NCI-H2227 (cell line): ENCODE results near the gene TNPO3.
"Not testable (repeated sequence)": the region's sequence is repeated elsewhere in the genome, so short reads cannot be mapped to it uniquely, and the experiment has no call there.

Experiments used
- DNase-seq: peaks from one replicate; lab custom pipeline; 2025; ENCODE audit not compliant: unreplicated experiment; lab: John Stamatoyannopoulos, UW

Gene TNPO3

GRCh38 chr7:128924707-128925588 is 130.0 kb downstream of the TNPO3 start:
- DNase-seq: no peak

GRCh38 chr7:128923411-128923800 is 131.5 kb downstream of the TNPO3 start:
- DNase-seq: no peak

- no peak for DNase-seq
Measured at GRCh38 chr7:128922496-128923410, 132.2 kb downstream of the TNPO3 start.

- no peak for DNase-seq
Measured at GRCh38 chr7:128921866-128922440, 133.0 kb downstream of the TNPO3 start.

GRCh38 chr7:128920913-128921582 is 133.9 kb downstream of the TNPO3 start:
- no peak for DNase-seq

- DNase-seq: no peak
Measured at GRCh38 chr7:128919881-128920799, 134.8 kb downstream of the TNPO3 start.

GRCh38 chr7:128919241-128919640 is 135.7 kb downstream of the TNPO3 start:
- no peak for DNase-seq

GRCh38 chr7:128918016-128918665 is 136.8 kb downstream of the TNPO3 start:
- DNase-seq: no peak

- DNase-seq: no peak
Measured at GRCh38 chr7:128917122-128917521, 137.8 kb downstream of the TNPO3 start.

GRCh38 chr7:128916643-128916915 is 138.3 kb downstream of the TNPO3 start:
- no peak for DNase-seq

GRCh38 chr7:128915841-128916642 is 138.9 kb downstream of the TNPO3 start:
- DNase-seq: no peak

GRCh38 chr7:128915271-128915819 is 139.6 kb downstream of the TNPO3 start:
- DNase-seq: no peak

GRCh38 chr7:128914566-128915151 is 140.3 kb downstream of the TNPO3 start:
- no peak for DNase-seq

GRCh38 chr7:128913870-128914565 is 140.9 kb downstream of the TNPO3 start:
- no peak for DNase-seq

- DNase-seq: not testable (repeated sequence)
Measured at GRCh38 chr7:128912709-128913495, 142.0 kb downstream of the TNPO3 start.

- DNase-seq: no peak
Measured at GRCh38 chr7:128912281-128912680, 142.6 kb downstream of the TNPO3 start.
